ENCODE measurements around the gene MYL12A. TPM values are rescaled to one million over a fixed set of nuclear protein-coding genes. Genes with fewer than 3 reads are reported as not detected.
A peak's percentile ranks its signal among the peaks of the same experiment; 100 is the strongest.

The MYL12A gene
- total and polyA plus RNA-seq, 2 of the 13 experiments (the other 11 are each of a cell fraction or from before 2014, with no cell fraction given): 261 to 277 TPM

- TF ChIP-seq ZNF724P (CRISPR knock-in tag; IDR thresholded peaks at IDR 0.05; ENCODE audit: borderline replicate concordance): peak; percentile 77
- peak; percentile 55 for TF ChIP-seq NCOR1 (IDR thresholded peaks at IDR 0.05; ENCODE audit: borderline replicate concordance, low read length)
- TF ChIP-seq ZHX2 (IDR thresholded peaks at IDR 0.05; ENCODE audit: low read depth): no peak
- peak; percentile 78 for TF ChIP-seq ZHX2 (CRISPR knock-in tag; IDR thresholded peaks at IDR 0.05; ENCODE audit: borderline replicate concordance)
- peak; percentile 87 for TF ChIP-seq LCORL (IDR thresholded peaks at IDR 0.05)
- TF ChIP-seq LCORL (CRISPR knock-in tag; IDR thresholded peaks at IDR 0.05): peak; percentile 93
- TF ChIP-seq PHF21A (CRISPR knock-in tag; IDR thresholded peaks at IDR 0.05): peak; percentile 84
- no peak for TF ChIP-seq STAT5B (CRISPR knock-in tag; IDR thresholded peaks at IDR 0.05)
- TF ChIP-seq MEIS2 (CRISPR knock-in tag; IDR thresholded peaks at IDR 0.05): no peak
- TF ChIP-seq ESRRA (CRISPR knock-in tag; IDR thresholded peaks at IDR 0.05; ENCODE audit: low read depth): no peak
- 0 out of 2 replicates have a peak, but pooled peaks have one; percentile 26 for TF ChIP-seq TP53 (CRISPR knock-in tag; conservative IDR thresholded peaks at IDR 0.05)
- no peak for TF ChIP-seq ZKSCAN8 (CRISPR knock-in tag; IDR thresholded peaks at IDR 0.05; ENCODE audit: borderline replicate concordance)
- TF ChIP-seq ZNF546 (CRISPR knock-in tag; conservative IDR thresholded peaks at IDR 0.05): no peak; the same call in 1 of the 2 replicates
- TF ChIP-seq ZNF263 (CRISPR knock-in tag; IDR thresholded peaks at IDR 0.05): no peak
- TF ChIP-seq CREB1 (IDR thresholded peaks at IDR 0.05): no peak
- TF ChIP-seq CREB1 (CRISPR knock-in tag; IDR thresholded peaks at IDR 0.05): no peak
- TF ChIP-seq ZNF512 (CRISPR knock-in tag; IDR thresholded peaks at IDR 0.05): no peak
- TF ChIP-seq PTBP1 (IDR thresholded peaks at IDR 0.05; ENCODE audit: low read depth, low read length, poor library complexity, severe bottlenecking): peak; percentile 76
- no peak for TF ChIP-seq HNRNPH1 (optimal IDR thresholded peaks at IDR 0.05; ENCODE audit: low read depth, low read length)
- no peak for TF ChIP-seq NFRKB (IDR thresholded peaks at IDR 0.05)
- TF ChIP-seq ELF3 (CRISPR knock-in tag; IDR thresholded peaks at IDR 0.05): peak; percentile 81
- peak; percentile 23; the same call in 1 of the 2 replicates for TF ChIP-seq ZNF772 (CRISPR knock-in tag; IDR thresholded peaks at IDR 0.05)
- peak; percentile 60; the same call in 1 of the 2 replicates for TF ChIP-seq RAD21 (CRISPR knock-in tag; IDR thresholded peaks at IDR 0.05)
- TF ChIP-seq ATF3 (CRISPR knock-in tag; IDR thresholded peaks at IDR 0.05): peak; percentile 7; the same call in 1 of the 2 replicates
Measured at GRCh38 chr18:3261373-3262233, 14.0 kb downstream of the MYL12A start, which contains the start of gene MYL12B (continued).
